B cell (primary cell): ENCODE measurements around the gene ICAM1. TPM values are rescaled to one million over a fixed set of nuclear protein-coding genes. Genes with fewer than 3 reads are reported as not detected.

ENCODE experiments used
- ATAC-seq: fragments of 200-7000 bp; cut with Tn5 transposase; one replicate; pipeline ENCODE4 v1.10.0; 2021; ENCODE audit warnings: low read depth, mild to moderate bottlenecking, moderate number of reproducible peaks, moderate library complexity
- CTCF ChIA-PET: fragments of 350-600 bp; sonication (Branson Sonifier 250); formaldehyde crosslinking; loops from one replicate; lab custom pipeline; 2021; ENCODE audit warnings: antibody characterized with exemption, inconsistent platforms; lab: Charles Lee
- POLR2A ChIA-PET: fragments of 350-600 bp; sonication (Branson Sonifier 250); formaldehyde crosslinking; loops from one replicate; lab custom pipeline; 2021; ENCODE audit warnings: antibody characterized with exemption; lab: Charles Lee
- DNase-seq: peaks from one replicate; pipeline ENCODE4 v3.0.0; 2013
- H2AFZ ChIP-seq: 2 replicates; pipeline ENCODE4 v1.6.1; 2012; ENCODE audit warnings: mild to moderate bottlenecking, low read depth, low read length; ENCODE audit not compliant: insufficient read depth, poor library complexity, severe bottlenecking
- H3K27ac ChIP-seq, 2 donors: 1 replicate in 1 of 2; 2 replicates in 1 of 2; pipeline ENCODE4 v1.5.1; 2012 to 2013; ENCODE audit warnings: low read length in 2 of 2, mild to moderate bottlenecking in 2 of 2, moderate library complexity in 1 of 2
- H3K27me3 ChIP-seq, 4 experiments: fragments of 200-600 bp in 1 of 4; sonication (generic) in 1 of 4; replicated peaks in 1 of 4; 1 replicate in 2 of 4; 2 replicates in 2 of 4; pipeline versions ENCODE4 v1.6.1 to v1.7.0; 2013 to 2016; ENCODE audit warnings: low read length in 3 of 4, mild to moderate bottlenecking in 2 of 4, mixed read lengths in 1 of 4, moderate library complexity in 1 of 4; ENCODE audit not compliant: insufficient read depth in 4 of 4, control insufficient read depth in 3 of 4; ENCODE audit errors: control extremely low read depth in 1 of 4
- H3K36me3 ChIP-seq, 2 experiments: replicated peaks in 1 of 2; 1 replicate in 1 of 2; 2 replicates in 1 of 2; pipeline versions ENCODE4 v1.6.1 to v1.7.1; 2013; ENCODE audit warnings: low read length in 1 of 2; ENCODE audit not compliant: insufficient read depth in 2 of 2, control insufficient read depth in 1 of 2; ENCODE audit errors: control extremely low read depth in 1 of 2, extremely low read depth in 1 of 2
- H3K4me1 ChIP-seq, 2 donors: fragments of 200-600 bp in 1 of 2; sonication (generic) in 1 of 2; 1 replicate in 1 of 2; 2 replicates in 1 of 2; pipeline versions ENCODE4 v1.5.1 to v1.6.1; 2013 to 2017; ENCODE audit warnings: low read length in 2 of 2; ENCODE audit not compliant: control insufficient read depth in 2 of 2, insufficient read depth in 2 of 2
- H3K4me2 ChIP-seq: replicated peaks from 2 replicates; pipeline ENCODE3; 2012; ENCODE audit warnings: mild to moderate bottlenecking, low read depth, low read length; ENCODE audit not compliant: poor library complexity, severe bottlenecking
- H3K4me3 ChIP-seq, 5 experiments: fragments of 200-600 bp in 1 of 5; sonication (generic) in 1 of 5; 1 replicate in 3 of 5; 2 replicates in 2 of 5; pipeline versions ENCODE4 v1.5.1 to v1.7.0; 2011 to 2016; ENCODE audit warnings: low read length in 4 of 5, mild to moderate bottlenecking in 4 of 5, low read depth in 2 of 5, control low read depth in 1 of 5, moderate library complexity in 1 of 5; ENCODE audit not compliant: insufficient read depth in 1 of 5; ENCODE audit errors: control extremely low read depth in 1 of 5, extremely low read depth in 1 of 5
- H3K79me2 ChIP-seq: fragments of 200-600 bp; sonication (generic); one replicate; pipeline ENCODE4 v1.6.0; 2016; ENCODE audit warnings: low read length; ENCODE audit not compliant: control insufficient read depth, insufficient read depth
- H3K9ac ChIP-seq: fragments of 200-600 bp; sonication (generic); 2 replicates; pipeline ENCODE4 v1.6.1; 2017; ENCODE audit warnings: mild to moderate bottlenecking, low read length, moderate library complexity
- H3K9me3 ChIP-seq, 3 donors: one replicate each; pipeline versions ENCODE4 v1.6.1 to v1.7.1; 2013; ENCODE audit warnings: low read length in 2 of 3; ENCODE audit not compliant: control insufficient read depth in 2 of 3, insufficient read depth in 1 of 3; ENCODE audit errors: control extremely low read depth in 1 of 3
- H4K20me1 ChIP-seq: 2 replicates; pipeline ENCODE4 v1.6.0; 2012; ENCODE audit warnings: mild to moderate bottlenecking, low read length; ENCODE audit not compliant: insufficient read depth, control insufficient read depth, poor library complexity, severe bottlenecking
- H3K27ac Mint-ChIP-seq: one replicate; pipeline ENCODE4 v1.8.0; 2021; ENCODE audit warnings: mixed read lengths
- H3K27me3 Mint-ChIP-seq: one replicate; pipeline ENCODE4 v1.8.0; 2021; ENCODE audit warnings: mixed read lengths
- H3K4me1 Mint-ChIP-seq: one replicate; pipeline ENCODE4 v1.8.0; 2021; ENCODE audit warnings: mixed read lengths
- H3K4me3 Mint-ChIP-seq: one replicate; pipeline ENCODE4 v1.8.0; 2021; ENCODE audit warnings: mixed read lengths
- H3K9me3 Mint-ChIP-seq: one replicate; pipeline ENCODE4 v1.8.0; 2022; ENCODE audit warnings: mixed read lengths; ENCODE audit not compliant: insufficient read depth
- EZH2 ChIP-seq: IDR thresholded peaks from 2 replicates; pipeline ENCODE4 v1.6.1; 2012; ENCODE audit warnings: borderline replicate concordance, low read depth, mild to moderate bottlenecking, moderate library complexity, low read length; ENCODE audit not compliant: insufficient read depth, poor library complexity, severe bottlenecking
- WGBS: methylation state at CpG from one replicate; pipeline ENCODE4 v1.1.5; 2013; ENCODE audit warnings: missing lambda C conversion rate; ENCODE audit not compliant: insufficient coverage; 5-methylcytosine and 5-hydroxymethylcytosine counted together
- intact Hi-C: fragments of 100-400 bp; cut with micrococcal nuclease; formaldehyde crosslinking; loops from one replicate; pipeline ENCODE4 v1.10.0; 2022
- polyA plus RNA-seq: library from polyadenylated mRNA; depleted of rRNA; stranded (reverse); fragments of >200 nt; gene quantifications from 2 replicates; pipeline ENCODE4 v1.2.3, GENCODE V29; 2012
- total RNA-seq, 2 donors: library from RNA; stranded (reverse); fragments of 120-200 nt in 1 of 2; gene quantifications; 1 replicate in 1 of 2; 2 replicates in 1 of 2; pipeline versions ENCODE4 v1.2.3 to v1.2.4, GENCODE V29; 2013 to 2022
- TF ChIP-seq, protein P1 (sequence below): fragments of 200-600 bp; IDR thresholded peaks from one replicate; pipeline ENCODE4 v1.8.0; 2022; ENCODE audit warnings: antibody characterized with exemption, mild to moderate bottlenecking

The ICAM1 gene
- total and polyA plus RNA-seq, 2 donors (not counting 1 experiment from before 2014, with no cell fraction given): 7.3 to 11.9 TPM

DNA sequence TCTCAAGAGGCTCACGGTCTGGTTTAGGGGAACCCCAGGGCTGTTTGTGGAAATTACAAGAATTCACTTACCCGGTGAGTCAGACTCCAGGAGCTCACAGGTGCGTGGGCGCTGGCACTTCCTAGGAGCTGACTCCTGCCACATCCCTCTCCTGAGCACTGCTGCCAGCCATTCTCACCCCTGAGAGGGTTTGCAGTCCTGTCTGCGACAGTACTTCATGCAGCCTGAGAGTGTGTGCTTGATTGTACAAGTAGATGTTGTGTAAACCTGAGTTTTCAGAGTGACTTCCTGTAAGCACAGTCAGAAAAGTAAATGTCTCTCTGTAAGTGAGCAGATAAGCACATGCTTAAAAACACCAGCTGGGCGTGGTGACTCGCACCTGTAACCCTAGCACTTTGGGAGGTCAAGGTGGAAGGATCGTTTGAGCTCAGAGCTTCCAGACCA, 10.8 kb upstream of the ICAM1 start:
- 77% methylated on average over 6 of the region's 8 CpGs for whole genome bisulfite sequencing

DNA sequence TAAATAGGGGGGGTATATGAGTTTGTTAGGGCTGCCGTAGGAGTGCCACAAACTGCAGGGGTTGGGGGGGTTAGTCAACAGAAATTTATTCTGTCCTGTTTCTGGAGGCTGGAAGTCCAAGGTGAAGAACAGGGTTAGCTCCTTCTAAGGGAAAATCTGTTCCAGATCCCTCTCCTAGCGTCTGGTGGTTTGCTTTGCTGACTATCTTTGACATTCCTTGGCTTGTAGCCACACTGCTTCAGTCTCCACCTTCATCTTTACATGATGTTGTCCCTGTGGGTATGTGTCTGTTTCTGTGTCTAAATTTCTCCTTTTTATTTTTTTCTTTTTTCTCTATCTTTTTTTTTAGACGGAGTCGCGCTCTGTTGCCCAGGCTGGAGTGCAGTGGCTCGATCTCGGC, 8.1 kb upstream of the ICAM1 start:
- TF ChIP-seq, protein P1, sequence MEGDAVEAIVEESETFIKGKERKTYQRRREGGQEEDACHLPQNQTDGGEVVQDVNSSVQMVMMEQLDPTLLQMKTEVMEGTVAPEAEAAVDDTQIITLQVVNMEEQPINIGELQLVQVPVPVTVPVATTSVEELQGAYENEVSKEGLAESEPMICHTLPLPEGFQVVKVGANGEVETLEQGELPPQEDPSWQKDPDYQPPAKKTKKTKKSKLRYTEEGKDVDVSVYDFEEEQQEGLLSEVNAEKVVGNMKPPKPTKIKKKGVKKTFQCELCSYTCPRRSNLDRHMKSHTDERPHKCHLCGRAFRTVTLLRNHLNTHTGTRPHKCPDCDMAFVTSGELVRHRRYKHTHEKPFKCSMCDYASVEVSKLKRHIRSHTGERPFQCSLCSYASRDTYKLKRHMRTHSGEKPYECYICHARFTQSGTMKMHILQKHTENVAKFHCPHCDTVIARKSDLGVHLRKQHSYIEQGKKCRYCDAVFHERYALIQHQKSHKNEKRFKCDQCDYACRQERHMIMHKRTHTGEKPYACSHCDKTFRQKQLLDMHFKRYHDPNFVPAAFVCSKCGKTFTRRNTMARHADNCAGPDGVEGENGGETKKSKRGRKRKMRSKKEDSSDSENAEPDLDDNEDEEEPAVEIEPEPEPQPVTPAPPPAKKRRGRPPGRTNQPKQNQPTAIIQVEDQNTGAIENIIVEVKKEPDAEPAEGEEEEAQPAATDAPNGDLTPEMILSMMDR: no peak
- no peak for TF ChIP-seq EZH2
- no peaks in the 10 kb centered on the region for H3K9me3 Mint-ChIP-seq
- intact Hi-C loops: no loop called here

More for the DNA sequence above, 10.8 kb upstream of the ICAM1 start:
- intact Hi-C loops: no loop called here
- TF ChIP-seq, protein P1: no peak
- TF ChIP-seq EZH2: no peak
- DNase-seq (no peak), ATAC-seq (no peak)
- Histone ChIP-seq H3K79me2 (no peaks in the 10 kb centered on the region), H4K20me1 (no peaks in the 10 kb centered on the region), H3K9me3 (no peaks in the 10 kb centered on the region), H2AFZ (no peak overlapping the region), H3K4me2 (no peak overlapping the region), H3K27ac (no peak overlapping the region), H3K9ac (no peak overlapping the region), H3K27me3 (no peaks in the 10 kb centered on the region), H3K4me3 (no peak overlapping the region), H3K4me1 (peaks cover 0 to 3% of the 10 kb centered on the region in 2 donors), H3K36me3 (peaks cover 0 to 28% of the 10 kb centered on the region in 2 experiments)
- Mint-ChIP-seq H3K4me1 (no peaks in the 10 kb centered on the region), H3K4me3 (no peak overlapping the region), H3K27ac (no peak overlapping the region), H3K9me3 (no peaks in the 10 kb centered on the region), H3K27me3 (no peaks in the 10 kb centered on the region)
- POLR2A ChIA-PET: no interaction called here
- CTCF ChIA-PET: interaction anchor here (0.6 to 7.9 kb wide), 18 partner anchors 9 to 603 kb away, joined by 3 to 268 read pairs (median 6); partner anchors contain the start of genes CDC37, ICAM1, ICAM4 and MRPL4

More for the DNA sequence above, 8.1 kb upstream of the ICAM1 start:
- H3K27me3 ChIP-seq: no peaks in the 10 kb centered on the region
- no peak for ATAC-seq
- no peak overlapping the region for H2AFZ ChIP-seq
- no peak overlapping the region for H3K27ac Mint-ChIP-seq
- DNase-seq: no peak
- 89% methylated on average over 6 of the region's 7 CpGs for WGBS
- no peak overlapping the region for H3K27ac ChIP-seq
- no peaks in the 10 kb centered on the region for H3K4me1 Mint-ChIP-seq
- H3K9me3 ChIP-seq: no peaks in the 10 kb centered on the region
- peaks cover 0 to 15% of the 10 kb centered on the region in 2 experiments for H3K36me3 ChIP-seq
- CTCF ChIA-PET: interaction anchor here (0.6 to 7.9 kb wide), 4 partner anchors 12 to 125 kb away, joined by 3 to 268 read pairs (median 18); partner anchors contain the start of gene MRPL4
- H3K4me1 ChIP-seq: peaks cover 0 to 3% of the 10 kb centered on the region in 2 donors
- POLR2A ChIA-PET: no interaction called here
- no peak overlapping the region for H3K4me3 ChIP-seq
- H3K4me2 ChIP-seq: no peak overlapping the region
- H3K4me3 Mint-ChIP-seq: no peak overlapping the region
- H3K27me3 Mint-ChIP-seq: no peaks in the 10 kb centered on the region
- no peaks in the 10 kb centered on the region for H4K20me1 ChIP-seq
- H3K9ac ChIP-seq: no peak overlapping the region
- no peaks in the 10 kb centered on the region for H3K79me2 ChIP-seq
